ENCODE results near the gene IGSF23. TPM values are rescaled to one million over a fixed set of nuclear protein-coding genes. Genes with fewer than 3 reads are reported as not detected.

IGSF23 gene
- total RNA-seq, 2 donors from 2014 or later = not detected

GRCh38 chr19:44581288-44581687, 32.1 kb upstream of the IGSF23 start:
- no peak overlapping the region for H3K4me3 ChIP-seq
- ATAC-seq (ENCODE audit: insufficient number of reproducible peaks, low FRiP score, low read depth) = no peak
- H3K9me3 ChIP-seq = no peaks in the 10 kb centered on the region
- no peaks in the 10 kb centered on the region for H3K4me1 ChIP-seq (ENCODE audit: control insufficient read depth in 1 of 2, low read depth in 2 of 2)
- no peak overlapping the region for H3K27ac ChIP-seq
- H3K27me3 ChIP-seq (replicated peaks; ENCODE audit: insufficient read depth) = no peaks in the 10 kb centered on the region
- TF ChIP-seq CTCF (IDR thresholded peaks at IDR 0.05) = no peak
- no peaks in the 10 kb centered on the region for H3K36me3 ChIP-seq
- DNase-seq (ENCODE audit: low spot score) = no peak

- no peak for ATAC-seq (ENCODE audit: insufficient number of reproducible peaks, low FRiP score, low read depth)
- H3K9me3 ChIP-seq = no peaks in the 10 kb centered on the region
These were observed 30.6 kb upstream of the IGSF23 start for GRCh38 chr19:44582581-44583265.

GRCh38 chr19:44585371-44586133, 27.8 kb upstream of the IGSF23 start:
- Histone ChIP-seq H3K4me1 (ENCODE audit: control insufficient read depth in 1 of 2, low read depth in 2 of 2) (no peaks in the 10 kb centered on the region), H3K4me3 (no peak overlapping the region), H3K36me3 (no peaks in the 10 kb centered on the region), H3K27me3 (replicated peaks; ENCODE audit: insufficient read depth) (no peaks in the 10 kb centered on the region), H3K27ac (no peak overlapping the region), H3K9me3 (no peaks in the 10 kb centered on the region)
- no peak for TF ChIP-seq CTCF (IDR thresholded peaks at IDR 0.05)
- DNase-seq (ENCODE audit: low spot score) (no peak), ATAC-seq (ENCODE audit: insufficient number of reproducible peaks, low FRiP score, low read depth) (no peak)

More at GRCh38 chr19:44582581-44583265, 30.6 kb upstream of the IGSF23 start:
- no peak for DNase-seq (ENCODE audit: low spot score)
- TF ChIP-seq CTCF (IDR thresholded peaks at IDR 0.05) = peak; percentile 11
- Histone ChIP-seq H3K4me1 (ENCODE audit: control insufficient read depth in 1 of 2, low read depth in 2 of 2) (no peaks in the 10 kb centered on the region), H3K4me3 (no peak overlapping the region), H3K27ac (no peak overlapping the region), H3K36me3 (no peaks in the 10 kb centered on the region), H3K27me3 (replicated peaks; ENCODE audit: insufficient read depth) (no peaks in the 10 kb centered on the region)

GRCh38 chr19:44587963-44588770, 25.2 kb upstream of the IGSF23 start:
- no peak for DNase-seq (ENCODE audit: low spot score)
- Histone ChIP-seq H3K9me3 (no peaks in the 10 kb centered on the region), H3K4me1 (ENCODE audit: control insufficient read depth in 1 of 2, low read depth in 2 of 2) (no peaks in the 10 kb centered on the region), H3K36me3 (no peaks in the 10 kb centered on the region), H3K4me3 (no peak overlapping the region), H3K27ac (peak overlapping the region in 1 of 2 donors; percentile 19), H3K27me3 (replicated peaks; ENCODE audit: insufficient read depth) (no peaks in the 10 kb centered on the region)
- no peak for TF ChIP-seq CTCF (IDR thresholded peaks at IDR 0.05)
- ATAC-seq (ENCODE audit: insufficient number of reproducible peaks, low FRiP score, low read depth) = peak; percentile 70

GRCh38 chr19:44588771-44589112, 24.6 kb upstream of the IGSF23 start:
- no peaks in the 10 kb centered on the region for H3K36me3 ChIP-seq
- no peak overlapping the region for H3K4me3 ChIP-seq
- TF ChIP-seq CTCF (IDR thresholded peaks at IDR 0.05) = no peak
- no peak for DNase-seq (ENCODE audit: low spot score)
- no peaks in the 10 kb centered on the region for H3K27me3 ChIP-seq (replicated peaks; ENCODE audit: insufficient read depth)
- no peaks in the 10 kb centered on the region for H3K9me3 ChIP-seq
- H3K27ac ChIP-seq = no peak overlapping the region
- no peaks in the 10 kb centered on the region for H3K4me1 ChIP-seq (ENCODE audit: control insufficient read depth in 1 of 2, low read depth in 2 of 2)
- ATAC-seq (ENCODE audit: insufficient number of reproducible peaks, low FRiP score, low read depth) = no peak

Data from thoracic aorta (tissue), 2 donors.